NCI-H146 treated with DMSO at 0.1 percent for 48 hours (cell line): Measurements from ENCODE around the gene NUFIP1.
"Not testable (repeated sequence)": the region's sequence is repeated elsewhere in the genome, so short reads cannot be mapped to it uniquely, and the experiment has no call there.

Experiments used
- DNase-seq: peaks from one replicate; lab custom pipeline; 2025; ENCODE audit not compliant: unreplicated experiment; lab: John Stamatoyannopoulos, UW

NUFIP1 gene

GRCh38 chr13:44920013-44920412 is 69.3 kb downstream of the NUFIP1 start:
- DNase-seq: no peak

- no peak for DNase-seq
Observed at GRCh38 chr13:44919104-44919804, 70.0 kb downstream of the NUFIP1 start.

DNA sequence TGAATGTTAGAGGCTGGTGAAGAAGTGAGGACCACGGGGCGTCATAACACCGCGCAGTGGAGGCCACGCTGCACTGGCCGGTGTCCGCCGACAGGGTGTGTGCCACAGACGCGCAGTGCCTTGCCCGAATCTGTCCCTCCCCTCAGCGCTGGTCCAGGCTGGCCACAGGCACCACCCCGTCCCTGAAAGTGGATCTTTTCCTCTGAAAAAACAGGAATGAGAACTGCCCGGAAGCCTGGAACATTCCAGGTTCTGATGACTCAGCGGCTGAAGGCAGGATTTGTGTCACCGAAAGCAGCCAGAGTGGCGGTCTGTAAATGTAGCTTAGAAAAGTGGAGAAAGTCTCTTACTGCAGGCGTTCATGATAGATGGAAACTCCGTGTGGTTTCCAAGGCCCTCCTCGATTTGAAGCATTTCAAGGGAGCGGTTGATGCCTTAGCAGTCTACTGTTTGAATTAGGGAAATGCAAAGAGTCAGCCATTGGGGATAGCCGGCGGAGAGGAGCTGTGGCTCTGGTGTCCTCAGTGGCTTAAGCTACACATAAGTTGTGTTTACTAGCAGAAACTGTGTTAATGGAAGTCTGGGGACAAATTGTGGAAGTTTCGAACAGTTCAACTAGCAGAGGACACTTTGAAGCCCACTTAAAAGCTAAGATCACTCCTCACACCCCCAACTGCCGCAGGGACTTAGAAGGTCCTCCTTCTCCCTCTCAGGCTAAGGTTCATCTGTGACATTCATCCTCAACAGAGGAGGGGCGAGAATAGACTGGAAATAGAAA is 70.8 kb downstream of the NUFIP1 start:
- no peak for DNase-seq

GRCh38 chr13:44917589-44918325 is 71.5 kb downstream of the NUFIP1 start:
- no peak for DNase-seq

DNA sequence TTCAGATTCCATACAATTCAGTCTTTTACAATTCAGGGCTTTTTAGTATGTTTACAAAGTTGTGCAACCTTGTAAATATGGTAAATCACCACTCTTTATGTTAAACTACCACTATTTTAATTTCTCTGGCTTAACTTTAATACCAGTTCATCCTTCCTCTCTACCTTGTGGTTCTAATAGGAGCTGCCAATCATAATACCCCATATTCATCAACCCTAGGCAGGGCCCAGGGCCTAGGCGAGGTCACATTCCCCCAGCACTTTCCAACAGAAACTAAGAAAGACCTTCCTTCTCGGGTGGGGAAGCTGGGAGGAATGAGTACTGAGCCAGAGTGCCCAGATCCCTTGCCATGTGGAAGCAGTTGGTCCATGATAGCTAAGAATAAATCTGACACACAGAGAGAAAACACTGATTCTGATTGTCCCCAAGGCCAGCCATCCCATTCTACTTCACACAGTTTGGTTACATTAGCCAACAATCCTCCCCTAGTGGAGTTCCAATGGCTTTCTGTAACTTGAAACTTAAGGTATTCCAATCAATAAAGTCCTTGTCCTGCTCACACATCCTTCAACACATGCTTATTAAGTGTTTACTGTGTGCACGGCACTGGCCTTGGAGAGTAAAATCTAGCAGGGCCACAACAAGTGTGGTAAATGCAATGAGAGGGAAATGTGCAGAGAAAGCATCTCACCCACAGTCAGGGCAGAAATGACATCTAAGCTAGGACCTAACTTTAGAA is 76.8 kb downstream of the NUFIP1 start:
- no peak for DNase-seq

GRCh38 chr13:44908712-44909111 is 80.6 kb downstream of the NUFIP1 start:
- DNase-seq: no peak

DNA sequence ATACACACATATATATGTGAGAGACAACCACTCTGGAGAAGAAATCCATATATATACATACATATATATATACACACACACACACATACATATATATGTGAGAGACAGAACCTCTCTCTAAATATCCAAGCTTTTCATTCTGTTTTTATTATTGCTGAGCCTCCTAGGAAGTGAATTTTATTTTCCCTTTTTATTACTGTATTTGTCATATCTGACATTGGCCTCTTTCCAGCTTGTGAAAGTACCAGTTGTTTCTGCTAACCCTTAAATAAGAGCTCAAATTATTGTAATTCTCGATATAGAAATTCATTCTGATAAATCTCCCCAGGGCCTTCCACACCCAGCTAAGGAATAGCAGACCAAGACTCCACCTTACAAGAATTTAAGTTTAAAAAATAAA is 81.0 kb downstream of the NUFIP1 start:
- no peak for DNase-seq

GRCh38 chr13:44906713-44907112 is 82.6 kb downstream of the NUFIP1 start:
- DNase-seq: no peak

- DNase-seq: no peak
Observed at GRCh38 chr13:44906230-44906629, 83.0 kb downstream of the NUFIP1 start.

DNA sequence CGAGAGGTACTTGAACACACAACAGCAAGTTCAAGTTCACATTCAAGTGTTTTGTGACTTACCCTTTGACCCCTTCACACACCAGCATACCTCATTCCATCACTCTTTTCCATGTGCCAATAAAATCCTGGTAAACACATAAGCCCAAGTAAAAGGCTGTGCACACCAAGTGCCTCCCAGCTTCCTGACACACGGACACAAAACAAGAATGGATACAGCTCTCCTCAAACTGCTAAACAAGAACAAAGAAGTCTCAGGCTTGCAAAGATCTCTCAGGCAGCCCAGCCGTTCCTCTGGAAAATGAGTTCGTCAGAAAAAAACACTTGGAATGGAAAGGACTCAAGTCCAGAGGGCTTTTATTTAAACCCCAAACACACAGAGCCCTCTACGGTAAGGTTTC is 83.7 kb downstream of the NUFIP1 start:
- no peak for DNase-seq

DNA sequence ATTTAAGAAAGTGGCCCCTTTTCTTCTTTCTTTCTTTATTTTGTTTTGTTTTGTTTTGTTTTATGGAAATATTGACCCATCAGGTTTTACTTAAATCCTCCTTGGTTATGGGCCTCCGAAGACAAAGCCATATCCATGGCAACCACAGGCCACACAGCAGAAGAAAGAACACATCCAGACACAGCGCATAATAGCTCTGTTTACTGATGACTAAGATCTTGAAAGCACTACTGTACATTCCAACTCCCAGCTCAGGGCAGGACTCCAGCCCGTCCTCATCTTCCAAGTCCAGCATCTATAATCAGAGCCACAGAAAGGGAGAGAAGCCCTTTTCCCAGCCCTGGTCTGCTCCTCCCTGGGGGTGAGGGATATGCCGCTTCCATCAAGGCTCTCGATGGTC is 84.3 kb downstream of the NUFIP1 start:
- DNase-seq: peak; percentile 50

GRCh38 chr13:44903574-44903985 is 85.7 kb downstream of the NUFIP1 start:
- no peak for DNase-seq

DNA sequence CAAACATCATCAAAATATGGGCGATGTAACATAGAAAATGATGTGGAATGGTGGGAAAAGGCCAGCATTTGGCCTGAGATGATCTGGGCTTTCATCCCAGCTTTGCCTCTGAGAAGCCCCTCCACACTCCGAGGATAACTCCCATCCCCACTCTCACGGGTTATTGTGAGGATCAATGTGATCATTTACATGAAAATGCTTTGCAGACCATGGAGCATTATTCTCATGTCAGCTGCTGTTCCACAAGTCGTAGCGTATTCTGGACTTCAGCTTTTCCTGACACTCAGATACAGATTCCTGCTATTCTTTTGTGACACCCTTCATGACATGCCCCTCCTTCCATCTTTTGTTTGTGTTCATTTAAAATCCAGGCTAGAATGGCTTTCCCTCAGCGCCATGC is 86.5 kb downstream of the NUFIP1 start:
- no peak for DNase-seq

DNA sequence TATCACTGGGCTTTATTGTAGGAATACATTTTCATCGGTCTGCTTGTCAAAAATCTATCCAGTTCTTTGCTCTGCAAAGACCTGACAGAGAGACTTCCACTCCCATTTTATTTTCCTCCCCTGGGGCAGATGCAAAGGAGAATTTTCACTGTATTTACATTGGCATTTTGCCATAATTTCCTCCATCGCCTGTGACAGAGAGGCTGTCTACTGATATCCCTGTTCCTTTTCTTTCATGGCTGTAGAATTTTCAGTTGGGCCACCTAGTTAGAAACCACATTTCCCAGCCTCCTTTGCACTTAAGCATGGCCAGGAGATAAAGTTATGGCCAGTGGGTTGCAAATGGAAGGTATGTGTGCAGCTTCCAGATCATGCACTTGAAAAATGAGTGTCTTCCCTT is 89.3 kb downstream of the NUFIP1 start:
- DNase-seq: peak; percentile 73

DNA sequence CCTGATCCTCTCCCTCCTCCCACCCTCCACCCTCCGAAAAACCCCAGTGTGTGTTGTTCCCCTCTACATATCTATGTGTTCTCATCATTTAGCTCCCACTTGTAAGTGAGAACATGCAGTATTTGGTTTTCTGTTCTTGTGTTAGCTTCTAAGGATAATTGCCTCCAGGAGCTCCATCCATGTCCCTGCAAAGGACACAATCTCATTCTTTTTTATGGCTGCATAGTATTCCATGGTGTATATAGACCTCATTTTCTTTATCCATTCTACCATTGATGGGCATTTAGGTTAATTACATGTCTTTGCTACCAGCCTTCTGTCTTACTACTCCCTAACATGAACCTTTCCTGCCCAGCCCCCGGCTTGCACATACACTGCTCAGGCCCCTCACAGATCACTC is 91.0 kb downstream of the NUFIP1 start:
- not testable (repeated sequence) for DNase-seq

DNA sequence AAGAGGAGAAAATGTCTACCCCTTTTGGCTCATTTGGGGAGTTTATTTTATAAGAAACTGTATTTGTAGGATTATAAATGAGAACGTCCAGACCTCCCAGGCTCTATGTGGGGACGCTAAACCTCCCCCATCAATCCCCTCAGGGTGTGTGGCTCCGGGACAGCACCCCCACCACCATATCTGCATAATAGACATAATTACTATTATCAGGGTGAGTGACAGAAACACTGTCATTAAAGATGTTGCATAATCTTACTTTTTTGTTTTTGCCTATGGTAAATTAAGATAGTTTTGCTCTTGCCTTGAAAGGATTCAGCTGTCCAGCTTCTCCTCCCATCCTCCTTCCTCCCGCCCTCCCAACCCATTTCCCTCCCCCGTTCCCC is 93.3 kb downstream of the NUFIP1 start:
- no peak for DNase-seq

- DNase-seq: no peak
Observed at GRCh38 chr13:44895264-44895952, 93.9 kb downstream of the NUFIP1 start.

DNA sequence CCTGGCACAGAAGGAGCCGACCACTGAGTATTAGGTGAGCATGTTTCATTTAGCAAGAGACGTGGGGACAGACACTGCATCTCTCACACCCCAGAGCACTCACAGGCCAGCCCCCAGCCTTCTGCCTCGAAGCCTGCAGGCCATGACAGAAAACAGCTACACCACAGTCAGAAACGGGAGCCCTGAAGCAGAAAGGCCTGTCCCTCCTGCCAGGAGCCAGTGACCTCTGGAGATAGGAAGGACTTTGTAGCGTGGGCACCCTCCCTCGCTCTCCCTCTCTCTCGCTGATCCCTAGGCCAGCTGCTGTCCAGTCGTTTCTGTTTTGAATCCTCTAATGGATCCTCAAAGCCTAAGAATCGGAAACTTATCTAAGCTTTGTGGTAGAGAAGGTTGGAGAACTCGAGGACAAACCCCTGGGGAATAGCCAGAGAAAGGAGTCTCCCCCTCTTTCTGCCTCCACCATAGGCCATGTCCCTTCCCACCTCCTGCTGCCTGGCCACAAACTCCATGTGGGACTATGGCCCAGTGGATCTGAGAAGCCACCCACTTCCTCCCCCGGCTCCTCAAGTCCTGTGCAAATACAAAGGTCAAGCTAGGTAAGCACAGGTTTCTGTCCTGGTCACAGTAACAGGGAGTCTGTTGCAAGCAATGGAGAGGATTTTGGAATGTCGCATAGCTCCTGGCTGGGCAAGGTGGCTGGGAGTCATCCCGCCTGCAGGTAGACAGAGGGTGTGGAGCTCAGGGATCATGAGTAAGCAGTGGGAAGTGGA is 95.1 kb downstream of the NUFIP1 start:
- no peak for DNase-seq
